Measurements from ENCODE around the gene CMPK1.
"Not testable (repeated sequence)": the region's sequence is repeated elsewhere in the genome, so short reads cannot be mapped to it uniquely, and the experiment has no call there.

Gene CMPK1

GRCh38 chr1:47333578-47333921 lies at the start of gene CMPK1:
TSS of gene CMPK1 (plus strand) at chr1:47333790. CDS start at chr1:47333946, 156 bp downstream.
- peak; percentile 69 to 71 for DNase-seq (ENCODE audit: low read depth in 2 of 2)

- DNase-seq (ENCODE audit: low read depth in 2 of 2) = not testable (repeated sequence)
These were observed 45.5 kb upstream of the CMPK1 start for GRCh38 chr1:47288116-47288515.

- not testable (repeated sequence) for DNase-seq (ENCODE audit: low read depth in 2 of 2)
These were observed 38.7 kb upstream of the CMPK1 start for GRCh38 chr1:47294863-47295262.

GRCh38 chr1:47295579-47295978 lies 38.0 kb upstream of the CMPK1 start:
- no peak for DNase-seq (ENCODE audit: low read depth in 2 of 2)

- no peak for DNase-seq (ENCODE audit: low read depth in 2 of 2)
These were observed 35.4 kb upstream of the CMPK1 start for GRCh38 chr1:47298025-47298699.

GRCh38 chr1:47302472-47302871 lies 31.1 kb upstream of the CMPK1 start:
- no peak for DNase-seq (ENCODE audit: low read depth in 2 of 2)

GRCh38 chr1:47309427-47309826 lies 24.2 kb upstream of the CMPK1 start:
- no peak for DNase-seq (ENCODE audit: low read depth in 2 of 2)

GRCh38 chr1:47313915-47314664 lies 19.5 kb upstream of the CMPK1 start, which contains the start of gene STIL:
TSS of gene STIL (minus strand) at chr1:47314147. CDS start at chr1:47310319, 3,828 bp downstream.
- peak; percentile 96 to 97 for DNase-seq (ENCODE audit: low read depth in 2 of 2)

- no peak for DNase-seq (ENCODE audit: low read depth in 2 of 2)
These were observed 15.7 kb upstream of the CMPK1 start for GRCh38 chr1:47317841-47318240.

GRCh38 chr1:47319968-47320367 lies 13.6 kb upstream of the CMPK1 start:
- DNase-seq (ENCODE audit: low read depth in 2 of 2) = not testable (repeated sequence)

- no peak for DNase-seq (ENCODE audit: low read depth in 2 of 2)
These were observed 10.0 kb upstream of the CMPK1 start for GRCh38 chr1:47323599-47324031.

GRCh38 chr1:47324682-47325081 lies 8.9 kb upstream of the CMPK1 start:
- no peak for DNase-seq (ENCODE audit: low read depth in 2 of 2)

GRCh38 chr1:47325528-47325927 lies 8.1 kb upstream of the CMPK1 start:
- no peak for DNase-seq (ENCODE audit: low read depth in 2 of 2)

GRCh38 chr1:47326271-47326670 lies 7.3 kb upstream of the CMPK1 start:
- DNase-seq (ENCODE audit: low read depth in 2 of 2) = no peak

- no peak for DNase-seq (ENCODE audit: low read depth in 2 of 2)
These were observed 4.6 kb upstream of the CMPK1 start for GRCh38 chr1:47328992-47329391.

GRCh38 chr1:47330212-47330611 lies 3.4 kb upstream of the CMPK1 start:
- DNase-seq (ENCODE audit: low read depth in 2 of 2) = no peak

GRCh38 chr1:47331875-47332274 lies 1.7 kb upstream of the CMPK1 start:
- no peak for DNase-seq (ENCODE audit: low read depth in 2 of 2)

- DNase-seq (ENCODE audit: low read depth in 2 of 2) = no peak
These were observed 612 bp upstream of the CMPK1 start for GRCh38 chr1:47332779-47333577.

GRCh38 chr1:47333922-47334764 lies 553 bp downstream of the CMPK1 start:
- DNase-seq (ENCODE audit: low read depth in 2 of 2) = peak; percentile 56 to 74

GRCh38 chr1:47334765-47335435 lies 1.3 kb downstream of the CMPK1 start:
- no peak for DNase-seq (ENCODE audit: low read depth in 2 of 2)

- no peak for DNase-seq (ENCODE audit: low read depth in 2 of 2)
These were observed 3.8 kb downstream of the CMPK1 start for GRCh38 chr1:47337350-47337749.
